Measurements from ENCODE around the gene KDM1A.

DNA sequence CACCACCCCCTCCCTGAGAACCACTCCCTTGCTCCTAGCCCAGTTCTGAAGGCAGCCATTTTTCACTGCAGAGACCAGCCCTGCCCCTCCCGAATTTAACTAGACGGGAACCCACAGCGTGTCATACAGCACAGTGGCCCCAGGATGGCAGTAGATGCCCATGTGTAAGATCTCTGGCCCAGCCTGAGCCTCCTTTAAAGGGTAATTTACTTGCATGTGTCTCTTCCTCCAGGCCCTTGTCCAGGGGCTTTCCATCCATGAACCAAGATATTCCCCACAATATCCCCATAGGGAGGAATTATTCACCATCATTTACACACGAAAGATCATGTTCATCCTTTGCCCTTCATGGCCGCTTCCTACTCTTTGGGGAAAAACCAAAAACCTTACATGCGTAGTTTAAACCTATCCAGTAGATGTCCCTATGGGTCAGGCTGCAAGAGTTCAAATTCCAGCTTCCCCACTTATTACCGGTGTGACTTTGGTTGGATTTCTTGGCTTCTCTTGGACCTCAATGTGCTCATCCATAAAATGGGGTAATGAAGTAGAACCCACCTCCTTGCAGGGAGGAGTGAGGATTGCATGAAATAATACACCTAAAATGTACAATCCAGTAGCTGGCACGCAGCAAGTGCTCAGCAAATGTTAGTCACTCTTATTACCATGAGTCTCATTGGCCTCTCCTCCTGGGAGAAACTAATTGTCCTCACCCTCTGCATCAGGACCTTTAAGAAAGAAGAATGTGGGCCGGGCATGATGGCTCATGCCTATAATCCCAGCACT is 42.6 kb upstream of the KDM1A start:
- TF ChIP-seq, protein P1, sequence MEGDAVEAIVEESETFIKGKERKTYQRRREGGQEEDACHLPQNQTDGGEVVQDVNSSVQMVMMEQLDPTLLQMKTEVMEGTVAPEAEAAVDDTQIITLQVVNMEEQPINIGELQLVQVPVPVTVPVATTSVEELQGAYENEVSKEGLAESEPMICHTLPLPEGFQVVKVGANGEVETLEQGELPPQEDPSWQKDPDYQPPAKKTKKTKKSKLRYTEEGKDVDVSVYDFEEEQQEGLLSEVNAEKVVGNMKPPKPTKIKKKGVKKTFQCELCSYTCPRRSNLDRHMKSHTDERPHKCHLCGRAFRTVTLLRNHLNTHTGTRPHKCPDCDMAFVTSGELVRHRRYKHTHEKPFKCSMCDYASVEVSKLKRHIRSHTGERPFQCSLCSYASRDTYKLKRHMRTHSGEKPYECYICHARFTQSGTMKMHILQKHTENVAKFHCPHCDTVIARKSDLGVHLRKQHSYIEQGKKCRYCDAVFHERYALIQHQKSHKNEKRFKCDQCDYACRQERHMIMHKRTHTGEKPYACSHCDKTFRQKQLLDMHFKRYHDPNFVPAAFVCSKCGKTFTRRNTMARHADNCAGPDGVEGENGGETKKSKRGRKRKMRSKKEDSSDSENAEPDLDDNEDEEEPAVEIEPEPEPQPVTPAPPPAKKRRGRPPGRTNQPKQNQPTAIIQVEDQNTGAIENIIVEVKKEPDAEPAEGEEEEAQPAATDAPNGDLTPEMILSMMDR (IDR thresholded peaks at IDR 0.05): peak; percentile 51 to 70 (median 53)
- TF ChIP-seq POLR2A (IDR thresholded peaks at IDR 0.05) (no peak), EP300 (IDR thresholded peaks at IDR 0.05) (no peak)

Measured in tibial nerve (tissue), 4 donors.